Nephron progenitor cell (in vitro differentiated cells): ENCODE measurements around the gene MAPK13.

Experiments
- DNase-seq: peaks from one replicate; pipeline ENCODE4 v3.0.0; 2021
- H3K27ac Mint-ChIP-seq: 2 replicates; pipeline ENCODE4 v1.8.0; 2021; ENCODE audit warnings: mild to moderate bottlenecking, moderate library complexity, mixed read lengths
- H3K27me3 Mint-ChIP-seq: 2 replicates; pipeline ENCODE4 v1.8.0; 2021; ENCODE audit warnings: mild to moderate bottlenecking, low read depth, mixed read lengths; ENCODE audit not compliant: poor library complexity
- H3K36me3 Mint-ChIP-seq: 2 replicates; pipeline ENCODE4 v1.8.0; 2021; ENCODE audit warnings: low read depth, mixed read lengths
- H3K4me1 Mint-ChIP-seq: 2 replicates; pipeline ENCODE4 v1.8.0; 2021; ENCODE audit warnings: mixed read lengths
- H3K4me3 Mint-ChIP-seq: 2 replicates; pipeline ENCODE4 v1.8.0; 2021; ENCODE audit warnings: mild to moderate bottlenecking, moderate library complexity, mixed read lengths
- H3K9me3 Mint-ChIP-seq: 2 replicates; pipeline ENCODE4 v1.8.0; 2021; ENCODE audit warnings: mild to moderate bottlenecking, moderate library complexity, mixed read lengths
- CTCF ChIP-seq: fragments of 200-600 bp; sonication (generic); IDR thresholded peaks from 2 replicates; pipeline ENCODE4 v1.5.0; 2021; ENCODE audit warnings: antibody characterized with exemption

Gene MAPK13

DNA sequence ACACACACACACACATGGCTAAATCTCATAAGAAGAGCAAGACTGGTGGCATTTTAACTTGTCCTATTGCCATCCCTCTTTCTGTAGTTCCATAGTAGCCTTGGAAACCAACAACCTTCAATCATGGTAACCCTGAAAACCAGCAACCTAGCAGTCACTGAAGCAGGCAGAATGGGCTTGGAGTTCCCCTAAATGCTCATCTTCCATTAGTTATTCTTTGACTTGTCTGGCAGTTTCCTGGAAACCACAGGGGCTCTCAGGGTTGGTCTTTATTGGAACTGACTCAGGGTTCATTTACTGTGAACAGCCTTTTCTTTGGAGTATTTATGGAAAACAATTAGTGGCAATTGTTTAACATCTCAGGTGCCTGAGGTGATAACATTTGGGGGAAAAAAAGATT lies 46.9 kb downstream of the MAPK13 start:
- no peak for TF ChIP-seq CTCF
- Mint-ChIP-seq H3K27me3 (peaks cover 13% of the 10 kb centered on the region), H3K9me3 (peaks cover 49% of the 10 kb centered on the region), H3K4me1 (no peaks in the 10 kb centered on the region), H3K27ac (no peak overlapping the region), H3K4me3 (no peak overlapping the region), H3K36me3 (peaks cover 27% of the 10 kb centered on the region)
- DNase-seq, result no peak

DNA sequence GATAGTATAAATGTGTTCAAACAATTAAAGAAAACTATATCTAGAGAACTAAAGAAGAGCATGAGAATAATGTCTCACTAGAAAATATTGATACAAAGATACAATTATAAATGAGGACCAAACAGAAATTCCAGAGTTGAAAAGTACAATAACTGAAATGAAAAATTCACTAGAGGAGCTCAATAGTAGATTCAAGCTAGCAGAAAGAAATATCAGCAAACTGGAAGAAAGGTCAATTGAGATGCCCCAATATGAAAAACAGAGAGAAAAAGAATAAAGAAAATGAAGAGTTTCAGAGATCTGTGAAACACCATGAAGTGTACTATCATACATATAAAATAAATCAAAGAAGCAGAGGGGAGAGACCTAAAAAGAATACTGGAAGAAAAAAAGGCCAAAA lies 48.2 kb downstream of the MAPK13 start:
- H3K27me3 Mint-ChIP-seq, result peaks cover 16% of the 10 kb centered on the region
- H3K36me3 Mint-ChIP-seq, result peaks cover 27% of the 10 kb centered on the region
- no peak overlapping the region for H3K27ac Mint-ChIP-seq

GRCh38 chr6:36180126-36180525 lies 49.8 kb downstream of the MAPK13 start:
- H3K36me3 Mint-ChIP-seq, result peaks cover 27% of the 10 kb centered on the region
- H3K9me3 Mint-ChIP-seq, result peaks cover 63% of the 10 kb centered on the region
- peaks cover 16% of the 10 kb centered on the region for H3K27me3 Mint-ChIP-seq
- H3K27ac Mint-ChIP-seq, result no peak overlapping the region
- no peak for DNase-seq
- no peak for TF ChIP-seq CTCF
- no peaks in the 10 kb centered on the region for H3K4me1 Mint-ChIP-seq
- no peak overlapping the region for H3K4me3 Mint-ChIP-seq

More for the DNA sequence above, 48.2 kb downstream of the MAPK13 start:
- DNase-seq, result no peak
- no peak for TF ChIP-seq CTCF
- Mint-ChIP-seq H3K4me1 (no peaks in the 10 kb centered on the region), H3K9me3 (peaks cover 63% of the 10 kb centered on the region), H3K4me3 (no peak overlapping the region)

DNA sequence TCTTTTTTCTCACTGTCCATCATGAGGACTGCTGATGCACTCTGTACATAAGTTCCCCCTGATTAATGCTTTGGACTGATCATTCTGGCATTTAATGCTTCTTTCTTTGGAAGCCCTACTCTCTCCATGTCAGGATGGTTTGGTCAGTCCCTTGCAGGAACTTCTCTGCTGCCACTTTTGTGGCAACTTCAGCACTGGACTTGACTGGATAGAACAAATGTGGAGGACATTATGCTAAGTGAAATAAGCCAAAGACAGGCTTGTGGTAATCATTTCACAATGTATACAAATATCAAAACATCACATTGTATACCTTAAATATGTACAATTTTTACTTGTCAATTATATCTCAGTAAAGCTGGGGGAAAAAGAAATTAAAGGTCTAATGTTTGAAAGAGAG lies 54.0 kb downstream of the MAPK13 start:
- no peak for DNase-seq
- Mint-ChIP-seq H3K9me3 (peaks cover 33% of the 10 kb centered on the region), H3K4me1 (no peaks in the 10 kb centered on the region), H3K36me3 (no peaks in the 10 kb centered on the region), H3K27me3 (peaks cover 8% of the 10 kb centered on the region), H3K27ac (peak overlapping the region; percentile 2), H3K4me3 (no peak overlapping the region)
- no peak for TF ChIP-seq CTCF

- Mint-ChIP-seq H3K27ac (no peak overlapping the region), H3K4me1 (no peaks in the 10 kb centered on the region), H3K4me3 (no peak overlapping the region), H3K9me3 (peaks cover 22% of the 10 kb centered on the region), H3K27me3 (peaks cover 15% of the 10 kb centered on the region), H3K36me3 (no peaks in the 10 kb centered on the region)
- no peak for TF ChIP-seq CTCF
- no peak for DNase-seq
Observed at GRCh38 chr6:36186199-36186598, 55.9 kb downstream of the MAPK13 start.

GRCh38 chr6:36187446-36187845 lies 57.1 kb downstream of the MAPK13 start:
- TF ChIP-seq CTCF, result no peak
- Mint-ChIP-seq H3K27ac (no peak overlapping the region), H3K4me1 (no peaks in the 10 kb centered on the region), H3K4me3 (no peak overlapping the region), H3K9me3 (peaks cover 12% of the 10 kb centered on the region), H3K36me3 (no peaks in the 10 kb centered on the region), H3K27me3 (peaks cover 13% of the 10 kb centered on the region)
- no peak for DNase-seq
